ENCODE measurements around the gene GAB1. TPM values are rescaled to one million over a fixed set of nuclear protein-coding genes. Genes with fewer than 3 reads are reported as not detected.
"Not testable (repeated sequence)": the region's sequence is repeated elsewhere in the genome, so short reads cannot be mapped to it uniquely, and the experiment has no call there.

Gene GAB1
- total RNA-seq, 1 donor from 2014 or later, result 24.4 TPM

DNA sequence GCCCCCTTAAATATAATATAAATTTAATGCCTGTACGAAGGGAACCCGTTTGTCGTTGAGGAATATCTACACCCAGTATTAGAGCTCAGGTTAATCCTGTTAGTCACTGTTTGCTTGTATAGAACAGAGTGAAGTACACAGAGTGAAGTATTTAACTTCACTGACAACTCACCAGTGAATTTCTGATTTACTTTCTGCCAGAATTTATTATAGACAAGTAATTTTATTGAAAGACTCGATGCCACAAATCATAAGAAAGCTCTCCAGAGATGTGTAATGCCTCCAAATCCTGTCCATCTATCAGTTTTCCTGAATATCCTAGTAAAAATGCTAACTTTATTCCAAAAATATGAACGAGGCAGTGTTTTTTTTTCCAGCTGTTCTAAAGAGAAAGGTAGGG is 1.6 kb downstream of the GAB1 start:
- DNase-seq (ENCODE audit: low read depth in 2 of 2), result peak in 1 of 2 donors; percentile 18

DNA sequence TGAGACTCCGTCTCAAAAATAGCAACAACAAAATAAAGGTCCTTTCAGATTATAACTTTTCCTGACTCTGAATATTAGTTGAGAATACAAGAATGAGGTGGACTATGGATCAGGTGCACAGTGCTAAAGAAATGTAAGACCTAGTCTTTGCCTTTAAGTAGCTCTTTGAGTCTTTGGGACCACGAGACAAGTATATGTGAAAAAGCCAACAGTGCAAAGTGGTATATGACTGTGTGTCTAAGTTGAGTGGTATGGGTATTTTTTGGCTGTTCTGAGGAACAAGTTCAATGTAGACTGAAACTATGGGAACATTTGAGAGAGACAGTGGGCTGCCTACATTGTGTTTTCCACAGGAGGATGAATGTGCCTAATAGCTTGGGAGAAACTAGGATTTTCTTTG is 2.8 kb downstream of the GAB1 start:
- DNase-seq (ENCODE audit: low read depth in 2 of 2), result no peak

DNA sequence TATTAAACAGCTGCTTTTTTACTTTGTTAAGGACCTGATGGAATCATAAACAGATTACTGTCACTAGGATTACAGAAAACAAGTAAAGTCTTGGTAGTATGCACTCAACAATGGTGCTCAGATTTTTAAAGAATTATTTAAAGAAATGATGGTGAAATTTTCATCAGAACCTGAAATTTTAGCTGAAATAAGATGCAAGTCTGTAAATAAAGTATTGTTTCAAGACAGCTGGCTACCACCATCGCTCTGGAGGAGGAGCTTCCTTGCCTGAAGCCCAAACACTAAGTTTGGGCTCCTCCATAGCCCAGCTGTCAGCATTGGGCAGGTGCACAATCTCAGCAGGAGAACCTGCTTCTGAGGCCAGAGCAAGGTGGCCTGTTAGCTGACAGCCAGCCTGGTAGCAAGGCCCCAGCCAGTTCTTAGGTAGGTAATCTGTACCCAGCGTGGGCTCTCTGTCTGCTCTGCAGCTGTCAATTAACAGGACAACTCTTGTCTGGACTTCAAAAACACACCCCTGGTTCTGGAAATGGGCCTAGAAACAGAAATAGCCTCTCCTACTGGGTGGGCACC is 4.6 kb downstream of the GAB1 start:
- DNase-seq (ENCODE audit: low read depth in 2 of 2), result no peak

DNA sequence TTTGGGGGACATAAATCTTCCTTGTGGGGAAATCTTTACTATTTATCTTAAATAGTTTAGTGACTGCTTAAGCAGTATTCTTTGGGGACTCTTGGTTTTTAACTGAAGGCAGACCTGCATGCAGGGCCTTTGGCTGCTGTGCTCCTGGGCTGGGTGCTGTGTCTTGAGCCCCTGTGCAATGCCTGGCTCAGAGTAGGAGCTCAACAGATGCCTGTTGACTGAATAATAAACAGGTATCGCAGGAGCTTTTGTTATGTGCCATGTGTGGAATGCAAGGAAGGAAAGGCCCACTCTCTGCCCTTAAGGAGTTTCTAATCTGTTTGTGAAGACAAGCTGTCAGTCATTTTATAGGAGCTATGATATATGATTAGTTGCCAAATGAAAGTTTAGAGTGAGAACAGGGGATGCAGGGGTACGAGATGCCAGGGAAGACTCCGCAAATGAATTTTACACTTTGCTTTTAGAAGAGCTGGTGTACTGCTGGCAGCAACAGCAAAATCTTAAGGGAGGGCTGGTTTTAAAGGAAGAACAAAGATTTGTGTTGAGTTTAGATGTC is 6.7 kb downstream of the GAB1 start:
- DNase-seq (ENCODE audit: low read depth in 2 of 2), result no peak

DNA sequence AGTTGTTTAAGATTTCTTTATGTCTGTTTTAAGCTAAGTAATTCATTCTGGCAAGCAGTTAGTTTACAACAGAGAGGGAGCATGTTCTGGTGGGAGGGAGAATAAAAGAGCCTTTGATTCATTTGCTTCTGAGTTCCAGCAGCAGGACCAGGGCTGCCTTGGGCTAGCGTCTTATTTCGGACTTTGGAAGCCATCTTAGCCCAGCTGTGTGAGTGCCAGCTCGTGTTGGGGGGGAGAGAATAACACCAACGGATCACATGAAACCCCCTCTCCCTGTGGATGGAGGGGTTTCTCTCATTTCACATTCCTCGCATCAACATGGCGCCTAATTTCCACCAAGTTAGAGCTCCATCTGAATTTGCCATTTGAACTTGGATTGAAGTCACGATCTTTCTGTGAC is 7.4 kb downstream of the GAB1 start:
- no peak for DNase-seq (ENCODE audit: low read depth in 2 of 2)

DNA sequence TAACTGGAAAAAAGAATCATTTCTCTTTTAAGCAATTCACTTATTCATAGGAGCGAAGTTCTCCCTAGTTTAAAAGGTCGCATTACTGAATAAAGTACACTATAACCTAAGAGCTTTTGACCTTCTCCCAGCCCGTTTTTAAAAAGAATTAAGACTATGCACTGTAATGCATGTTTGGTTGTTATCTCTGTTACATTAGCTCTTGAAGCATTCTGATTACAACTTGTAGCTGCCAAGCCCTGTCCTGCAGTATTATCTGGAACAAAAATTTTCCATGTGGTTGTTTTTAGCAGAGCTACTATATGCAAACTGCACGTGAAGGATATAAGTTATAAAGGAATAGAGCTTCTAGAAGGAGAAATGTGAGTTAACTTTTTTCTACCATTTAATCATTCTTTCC is 8.1 kb downstream of the GAB1 start:
- peak in 1 of 2 donors; percentile 41 for DNase-seq (ENCODE audit: low read depth in 2 of 2)

DNA sequence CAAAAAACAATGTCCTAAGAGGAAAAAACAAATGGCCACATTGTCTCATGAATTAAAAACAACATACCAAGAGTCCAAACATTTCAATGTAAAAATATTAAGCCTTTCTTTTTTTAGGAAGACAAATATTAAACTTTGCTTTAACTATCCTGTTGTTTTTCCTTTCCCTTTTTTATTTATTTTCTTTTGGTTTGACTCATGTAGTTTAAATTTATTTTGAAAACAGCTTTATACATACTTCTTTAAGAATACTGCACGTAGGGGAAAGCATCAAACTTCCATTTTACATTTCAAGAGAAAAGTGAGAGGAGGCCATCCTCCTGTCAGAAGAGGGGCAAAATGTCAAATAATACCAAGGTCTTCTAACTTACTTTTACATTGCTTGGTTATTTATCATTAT is 8.7 kb downstream of the GAB1 start:
- no peak for DNase-seq (ENCODE audit: low read depth in 2 of 2)

DNA sequence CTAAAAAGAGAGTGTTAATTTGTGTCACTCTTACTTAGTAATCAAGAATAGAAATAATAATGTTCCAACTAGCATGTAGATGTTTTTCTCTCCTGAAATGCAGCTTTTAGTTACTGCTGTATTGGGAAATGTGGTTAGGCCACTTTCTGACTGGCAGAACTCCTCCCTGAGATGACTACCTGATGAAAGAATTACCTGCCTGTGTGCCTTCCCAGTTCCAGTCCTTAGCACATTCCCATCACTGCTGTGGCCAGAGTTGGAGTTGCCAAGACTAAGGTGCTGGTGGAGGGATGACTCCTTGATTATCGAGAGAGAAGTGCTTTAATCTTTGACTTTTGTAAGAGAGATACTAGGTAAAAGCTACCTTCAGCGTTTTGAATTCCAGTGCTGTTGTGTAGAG is 9.5 kb downstream of the GAB1 start:
- DNase-seq (ENCODE audit: low read depth in 2 of 2), result no peak

DNA sequence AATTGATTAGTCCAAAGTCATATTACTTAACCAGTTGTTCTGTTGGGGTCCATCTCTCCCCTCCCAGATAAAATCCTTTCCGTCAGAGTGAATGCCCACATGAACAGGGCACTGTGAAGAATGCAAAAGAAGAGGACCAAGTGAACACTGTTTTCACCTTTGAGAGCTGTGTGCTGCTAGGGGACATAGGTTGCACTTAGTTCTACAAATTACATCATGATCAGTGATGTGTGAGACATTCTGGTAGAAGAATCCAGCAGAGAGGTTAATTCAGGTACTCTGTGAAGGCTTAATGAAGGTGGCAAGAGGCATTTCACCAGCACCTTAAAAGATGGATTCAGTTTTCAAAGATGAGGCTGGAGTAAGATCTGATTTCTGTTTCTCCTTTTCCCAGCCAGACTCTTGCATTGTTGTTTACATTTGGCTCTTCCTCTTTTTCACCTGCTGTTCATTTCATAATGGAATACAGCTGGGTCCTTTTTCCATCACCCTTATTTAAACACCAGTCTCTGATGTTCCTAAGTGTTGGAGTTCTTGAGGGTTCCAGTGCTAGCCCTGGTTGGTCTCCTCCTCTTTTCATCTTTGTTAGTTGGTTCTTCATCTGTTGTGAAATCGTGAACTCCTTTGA is 10.9 kb downstream of the GAB1 start:
- no peak for DNase-seq (ENCODE audit: low read depth in 2 of 2)

DNA sequence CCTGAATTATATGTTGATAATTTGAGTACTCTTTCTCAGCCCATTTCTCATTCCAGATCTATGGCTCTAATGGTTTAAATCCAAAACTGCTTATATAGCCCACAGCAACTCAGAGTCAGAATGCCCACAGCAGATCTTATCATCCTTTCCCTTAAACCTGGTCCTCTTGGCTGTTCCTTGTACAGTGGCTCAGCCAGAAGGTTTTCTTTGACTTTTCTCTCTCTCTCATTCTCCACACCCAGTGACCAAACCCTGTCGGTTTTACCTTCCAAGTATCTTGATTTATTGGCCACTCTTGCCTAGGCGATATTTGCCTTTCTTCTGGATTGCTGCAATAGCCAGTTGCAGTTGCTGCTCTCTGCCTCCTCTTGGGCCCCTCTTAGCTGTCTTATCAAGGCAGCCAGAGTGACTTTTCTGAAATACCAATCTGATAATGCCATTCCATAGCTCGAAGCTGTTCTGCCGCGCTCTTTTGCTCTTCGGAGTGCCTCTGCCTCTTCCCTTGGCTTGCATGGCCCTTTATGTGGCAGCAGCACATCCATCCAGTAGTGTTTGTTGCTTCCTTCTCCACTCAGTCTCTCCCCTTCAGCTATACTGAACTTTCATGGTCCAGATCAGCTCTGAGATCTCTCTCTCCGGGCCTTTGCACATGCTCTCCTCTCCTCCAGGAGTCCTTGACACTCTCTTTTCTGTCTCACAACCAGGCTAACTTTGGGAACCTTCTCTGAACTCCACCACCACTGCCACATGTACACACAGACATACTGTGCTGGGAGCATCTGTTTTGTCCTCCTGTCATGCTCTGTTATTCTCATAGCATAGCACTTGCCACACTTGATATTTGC is 11.8 kb downstream of the GAB1 start:
- no peak for DNase-seq (ENCODE audit: low read depth in 2 of 2)

DNA sequence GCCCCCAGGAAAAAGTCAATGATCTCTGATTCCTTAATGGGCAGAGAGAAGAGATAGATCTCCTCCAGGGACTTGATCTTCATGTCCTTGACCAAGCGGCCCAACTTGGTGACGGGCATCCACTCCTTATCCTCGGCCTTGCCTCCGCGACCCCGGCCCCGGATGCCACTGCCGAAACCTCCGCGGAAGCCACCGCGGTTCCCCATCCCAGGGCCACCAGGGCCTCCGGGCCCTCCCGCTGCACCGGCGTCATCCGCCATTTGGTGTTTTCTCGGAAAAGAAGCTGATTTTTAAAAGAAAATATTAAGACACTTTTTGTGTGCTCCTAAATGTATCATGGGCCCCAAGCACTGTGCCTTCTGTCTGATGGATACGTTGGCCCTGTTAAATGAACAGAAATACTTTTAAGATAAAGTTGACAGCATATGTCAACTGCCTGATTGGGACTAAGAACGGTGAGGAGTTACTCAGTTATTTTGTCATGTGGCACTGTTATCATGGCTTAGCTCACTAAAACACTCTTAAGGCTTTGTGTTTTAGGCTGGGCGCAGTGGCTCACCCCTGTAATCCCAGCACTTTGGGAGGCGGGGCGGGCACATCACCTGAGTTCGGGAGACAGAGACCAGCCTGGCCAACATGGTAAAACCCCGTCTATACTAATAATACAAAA is 13.3 kb downstream of the GAB1 start:
- not testable (repeated sequence) for DNase-seq (ENCODE audit: low read depth in 2 of 2)

DNA sequence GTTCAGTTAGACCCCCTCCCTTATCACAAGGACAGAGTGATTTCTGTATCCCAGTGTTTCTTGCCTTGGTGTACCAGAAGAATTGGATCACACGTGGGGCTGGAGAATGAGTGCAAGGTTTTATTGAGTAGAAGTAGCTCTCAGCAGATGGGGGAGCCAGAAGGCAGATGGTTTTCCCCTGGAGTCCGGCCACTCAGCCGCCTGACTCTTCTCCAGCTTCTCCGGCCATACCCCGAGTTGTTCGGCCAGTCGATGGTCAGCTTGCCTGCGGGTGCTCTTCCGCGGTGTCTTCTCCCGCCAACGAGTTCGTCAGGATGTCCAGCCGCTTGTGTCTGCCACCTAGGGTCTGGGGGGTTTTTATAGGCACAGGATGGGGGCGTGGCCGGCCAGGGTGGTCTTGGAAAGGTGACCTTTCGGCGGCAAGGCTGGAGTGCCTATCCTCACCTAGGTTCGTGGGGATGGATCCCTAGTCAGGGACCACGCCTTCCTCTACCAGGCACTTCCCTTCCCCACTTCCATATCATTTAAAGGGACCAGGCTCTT is 14.5 kb downstream of the GAB1 start:
- no peak for DNase-seq (ENCODE audit: low read depth in 2 of 2)

DNA sequence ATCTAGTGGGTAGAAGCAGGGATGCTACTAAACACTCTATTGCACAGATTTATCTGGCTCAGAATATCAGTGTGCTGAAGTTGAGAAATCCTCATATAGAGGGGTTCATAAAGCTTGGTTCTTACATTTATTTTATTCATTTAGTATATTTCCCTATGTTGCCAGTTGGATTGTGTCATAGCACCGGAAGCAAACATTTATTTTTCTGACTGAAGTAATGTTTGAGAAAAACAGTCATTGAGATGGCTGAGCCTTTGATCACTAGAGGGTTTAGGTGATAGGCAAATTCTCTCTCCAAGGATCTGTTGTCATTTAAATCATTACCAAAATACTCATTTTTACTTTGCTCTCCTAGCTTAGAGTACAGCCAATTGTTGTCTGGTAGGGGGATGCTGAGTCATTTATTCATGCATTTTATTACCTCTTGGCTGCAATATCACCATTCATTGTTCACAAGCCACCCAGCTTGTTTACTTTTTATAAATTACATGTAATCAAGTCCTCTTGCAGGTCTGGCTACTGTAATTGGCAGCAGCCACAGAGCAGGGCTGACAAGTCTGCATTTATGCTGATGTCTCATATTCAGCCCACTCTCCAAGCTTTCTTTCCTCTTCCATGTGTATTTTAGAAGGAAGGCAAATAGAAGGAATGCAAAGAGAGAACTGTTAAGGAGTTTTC is 15.2 kb downstream of the GAB1 start:
- DNase-seq (ENCODE audit: low read depth in 2 of 2), result peak; percentile 56 to 79

DNA sequence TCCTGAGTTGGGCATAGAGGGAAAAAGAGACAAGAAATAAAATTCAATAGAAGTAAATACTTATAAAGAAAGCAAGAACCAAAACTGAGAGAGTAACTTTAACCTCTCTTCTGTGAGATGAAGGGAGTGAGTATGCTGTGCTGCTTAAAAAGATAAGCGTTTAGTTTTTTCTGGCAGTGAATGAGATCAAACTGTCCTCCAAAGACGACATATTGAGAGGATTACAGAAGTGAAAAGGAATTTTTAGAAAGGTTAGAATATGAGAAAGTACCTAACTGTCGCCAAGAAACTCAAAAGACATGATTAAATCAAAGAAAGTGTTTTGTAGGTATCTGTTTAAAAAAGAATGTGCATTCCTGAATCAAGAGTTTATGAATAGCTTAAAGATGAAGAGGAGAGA is 16.0 kb downstream of the GAB1 start:
- DNase-seq (ENCODE audit: low read depth in 2 of 2), result no peak

DNA sequence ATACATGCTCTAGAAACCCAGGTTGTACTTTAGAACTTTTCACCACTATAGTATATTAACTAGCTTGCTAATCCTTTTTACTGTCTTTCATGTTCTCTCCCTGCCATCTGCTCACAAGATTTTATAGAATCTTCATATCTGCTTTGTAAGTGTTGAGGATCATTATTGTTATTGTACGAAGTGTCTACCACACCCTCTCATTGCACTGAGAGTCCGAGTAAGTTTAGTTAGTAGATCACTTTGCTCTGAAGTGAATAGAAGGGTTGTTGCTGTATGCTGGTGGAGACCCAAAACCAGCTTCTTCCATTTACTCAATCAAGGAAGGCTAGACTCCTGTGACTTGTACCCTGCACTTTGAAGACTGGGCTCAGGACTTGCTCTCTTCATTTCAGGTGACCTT is 17.1 kb downstream of the GAB1 start:
- DNase-seq (ENCODE audit: low read depth in 2 of 2), result no peak

DNA sequence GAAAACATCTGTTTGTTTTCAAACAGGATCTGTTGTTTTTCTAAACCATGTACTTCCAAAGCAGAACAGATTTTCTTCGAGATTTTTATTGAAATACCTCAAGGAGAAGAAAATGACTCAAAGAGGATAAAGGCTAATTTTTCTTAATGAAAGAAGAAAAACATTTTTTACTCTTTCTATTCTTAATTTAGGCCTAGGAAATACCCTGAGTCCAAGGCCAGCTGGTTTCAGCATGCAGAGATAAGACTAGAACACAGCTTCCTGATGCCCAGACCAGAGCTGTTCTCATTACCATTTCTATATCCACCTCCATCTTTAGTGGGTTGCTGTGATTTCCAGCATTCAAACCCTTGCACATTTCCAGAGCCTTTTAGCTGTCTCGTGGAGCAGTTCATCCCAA is 18.3 kb downstream of the GAB1 start:
- peak in 1 of 2 donors; percentile 12 for DNase-seq (ENCODE audit: low read depth in 2 of 2)

DNA sequence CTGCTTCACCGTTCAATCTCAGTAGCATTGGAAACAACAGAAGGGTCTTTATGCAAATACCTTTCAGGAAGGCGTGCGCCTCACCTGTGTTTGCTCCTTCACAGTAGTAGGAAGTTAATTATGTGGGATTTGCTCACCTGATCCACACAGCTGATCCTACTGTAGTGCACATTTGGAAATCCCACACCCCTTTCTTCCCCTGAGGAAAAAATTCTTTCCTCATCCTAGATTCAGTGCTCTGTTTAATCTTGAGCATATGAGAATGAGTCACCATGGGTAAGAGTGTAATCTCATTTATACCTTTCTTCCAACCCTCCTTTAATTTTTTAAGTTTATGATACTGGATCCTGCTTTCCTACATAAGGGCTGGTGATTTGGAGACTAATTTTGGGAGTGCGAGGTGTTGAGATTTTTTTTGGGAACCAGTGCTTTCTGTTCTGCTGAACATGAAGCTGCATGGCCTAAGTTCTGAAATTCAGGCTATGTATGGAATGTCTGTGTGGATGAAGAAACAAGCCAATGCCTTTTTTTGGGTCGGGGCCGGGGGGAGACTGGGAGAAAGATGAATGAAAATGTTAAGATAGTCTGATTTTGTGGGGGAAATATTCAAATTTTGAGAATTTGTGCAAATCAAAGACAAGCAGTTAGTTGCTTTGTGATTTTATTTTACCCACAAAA is 19.0 kb downstream of the GAB1 start:
- DNase-seq (ENCODE audit: low read depth in 2 of 2), result no peak

DNA sequence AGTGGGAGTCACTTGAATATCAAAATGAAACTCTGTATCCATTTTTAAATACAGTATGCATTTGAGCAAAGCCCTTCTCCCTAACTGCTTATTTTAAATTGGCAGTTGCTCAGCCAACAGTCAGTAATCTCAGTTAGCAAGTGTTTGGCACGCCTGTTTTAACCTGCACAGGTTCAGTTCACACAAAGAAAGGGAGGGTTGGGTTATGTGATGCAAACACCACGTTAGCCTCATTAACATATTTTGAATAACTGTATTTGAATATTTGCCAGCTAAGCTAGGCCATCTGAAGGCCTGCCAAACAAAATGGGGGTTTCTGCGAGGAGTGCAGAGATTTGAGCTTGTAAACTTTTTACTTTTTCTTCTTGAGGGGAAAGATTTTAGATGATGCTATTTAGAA is 19.8 kb downstream of the GAB1 start:
- no peak for DNase-seq (ENCODE audit: low read depth in 2 of 2)

DNA sequence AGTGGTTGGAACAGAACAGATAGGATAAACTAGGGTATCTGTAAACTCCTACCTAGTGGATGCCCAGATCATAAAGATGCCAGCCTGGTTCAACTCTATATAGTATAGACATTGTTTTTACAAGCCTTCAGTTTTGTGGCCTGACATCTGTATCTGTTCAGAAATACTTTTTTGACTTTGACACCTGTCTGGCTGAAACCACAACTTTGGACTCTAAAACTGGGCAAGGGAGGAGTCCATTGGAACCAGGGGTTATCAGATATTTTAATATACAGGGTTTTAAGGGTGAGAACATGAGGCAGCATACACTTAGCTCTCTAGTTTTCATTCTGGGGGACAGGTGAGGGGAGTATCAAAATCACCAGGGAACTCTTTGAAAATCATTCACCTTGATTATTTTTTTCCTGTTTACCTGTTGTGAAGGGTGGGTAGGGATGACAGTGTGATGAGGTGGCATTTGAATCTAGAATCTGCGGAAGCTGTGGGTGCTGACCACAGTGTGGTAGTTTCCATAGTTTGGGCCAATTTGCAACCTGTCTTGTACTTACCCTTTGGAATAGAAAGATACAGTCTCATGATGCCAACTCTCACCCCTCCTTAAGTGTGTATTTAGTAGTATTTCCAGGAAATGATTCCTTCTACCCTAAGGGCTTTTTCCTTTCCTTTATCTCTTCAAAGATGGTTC is 20.6 kb downstream of the GAB1 start:
- DNase-seq (ENCODE audit: low read depth in 2 of 2), result no peak

DNA sequence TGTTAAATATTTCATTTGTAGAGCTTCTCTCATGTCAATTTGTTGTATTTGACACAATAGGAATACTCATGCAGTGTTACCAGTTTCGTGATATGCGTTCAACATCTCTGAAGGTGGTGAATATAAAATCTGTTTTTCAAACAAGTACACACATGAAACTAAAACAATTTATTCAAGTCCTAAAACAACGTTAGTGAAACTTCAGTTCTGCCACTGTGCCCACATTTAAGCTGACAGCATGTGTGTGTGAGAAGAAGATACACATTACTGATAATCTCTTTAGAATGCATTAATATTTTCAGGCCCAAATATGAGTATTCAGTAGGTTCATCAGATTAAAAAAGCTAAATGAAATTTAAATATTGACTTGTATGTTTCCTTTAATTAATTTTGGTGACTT is 21.7 kb downstream of the GAB1 start:
- no peak for DNase-seq (ENCODE audit: low read depth in 2 of 2)

Data from lung microvascular endothelial cell (primary cell).